A549 (cell line): ENCODE data around the gene TSBP1. TPM values are rescaled to one million over a fixed set of nuclear protein-coding genes. Genes with fewer than 3 reads are reported as not detected.
A peak's percentile ranks its signal among the peaks of the same experiment; 100 is the strongest.

Experiments
- ATAC-seq, 2 experiments: fragments of 200-7000 bp in 1 of 2; fragments of >200 bp in 1 of 2; cut with Nextera tagmentation in 1 of 2; cut with Tn5 transposase in 1 of 2; 3 replicates each; pipeline versions ENCODE4 v1.8.0 to v1.9.1; 2018 to 2020; ENCODE audit warnings: mild to moderate bottlenecking in 1 of 2, moderate library complexity in 1 of 2
- CTCF ChIA-PET: fragments of 300-600 bp; sonication (Branson Sonifier 250); formaldehyde crosslinking; extraction: SDS; loops from one replicate; lab custom pipeline; 2021; ENCODE audit warnings: antibody characterized with exemption, inconsistent platforms; lab: Yijun Ruan, JAX
- POLR2A ChIA-PET: fragments of 350-600 bp; formaldehyde crosslinking; extraction: SDS; loops from one replicate; lab custom pipeline; 2021; ENCODE audit warnings: antibody characterized with exemption, inconsistent platforms; lab: Yijun Ruan, JAX
- DNase-seq, 2 experiments: peaks; one replicate each; pipeline versions ENCODE4 v3.0.0 to v3.0.0-alpha.2; 2011 to 2016; ENCODE audit warnings: low read depth in 1 of 2, low spot score in 1 of 2
- FAIRE-seq: peaks from 2 replicates; lab custom pipeline; 2011; peaks lifted over from hg19 to GRCh38; lab: Jason Lieb, UNC
- H3K27ac ChIP-seq, 2 experiments: fragments of >200 bp; sonication (Bioruptor Twin); formaldehyde crosslinking; 3 replicates each; pipeline ENCODE4 v1.5.1; 2016 to 2017
- H3K4me1 ChIP-seq: fragments of >200 bp; sonication (Bioruptor Twin); formaldehyde crosslinking; 3 replicates; pipeline ENCODE4 v1.6.1; 2016
- H3K4me2 ChIP-seq: fragments of >200 bp; sonication (Bioruptor Twin); formaldehyde crosslinking; 3 replicates; pipeline ENCODE4 v1.6.1; 2016
- H3K4me3 ChIP-seq: fragments of >200 bp; sonication (Bioruptor Twin); formaldehyde crosslinking; 3 replicates; pipeline ENCODE4 v1.5.1; 2016
- H3K9me3 ChIP-seq: fragments of >200 bp; sonication (Bioruptor Twin); formaldehyde crosslinking; 3 replicates; pipeline ENCODE4 v1.6.1; 2016
- BHLHE40 ChIP-seq: IDR thresholded peaks from 2 replicates; pipeline ENCODE4 v1.6.1; 2012; ENCODE audit warnings: low read depth, low read length, inconsistent platforms
- CBX2 ChIP-seq: fragments of 200-600 bp; sonication (generic); IDR thresholded peaks from 2 replicates; pipeline ENCODE4 v1.6.1; 2016; ENCODE audit warnings: low read depth, mild to moderate bottlenecking, borderline replicate concordance
- EHF ChIP-seq: fragments of 250-450 bp; sonication (Bioruptor Pico); IDR thresholded peaks from 2 replicates; pipeline ENCODE4 v1.5.0; 2020; ENCODE audit warnings: mild to moderate bottlenecking
- EP300 ChIP-seq, 2 experiments: fragments of >200 bp; sonication (Bioruptor Twin); formaldehyde crosslinking; IDR thresholded peaks; 2 replicates in 1 of 2; 3 replicates in 1 of 2; pipeline ENCODE4 v1.6.1; 2016 to 2017
- GATA3 ChIP-seq: IDR thresholded peaks from 2 replicates; pipeline ENCODE4 v1.6.1; 2012; ENCODE audit warnings: borderline replicate concordance
- HOXA7 ChIP-seq: fragments of 250-450 bp; sonication (Bioruptor Pico); IDR thresholded peaks from 2 replicates; pipeline ENCODE4 v1.5.0; 2020; ENCODE audit warnings: mild to moderate bottlenecking, moderate library complexity
- JUNB ChIP-seq: fragments of >200 bp; sonication (Bioruptor Twin); formaldehyde crosslinking; IDR thresholded peaks from 2 replicates; pipeline ENCODE4 v1.6.1; 2016
- KDM5A ChIP-seq: fragments of 200-600 bp; sonication (generic); IDR thresholded peaks from 2 replicates; pipeline ENCODE4 v1.6.1; 2016; ENCODE audit warnings: antibody characterized with exemption, mild to moderate bottlenecking
- MAFK ChIP-seq: fragments of 450-650 bp; IDR thresholded peaks from 2 replicates; pipeline ENCODE4 v1.6.1; 2014; ENCODE audit not compliant: partially characterized antibody
- MAZ ChIP-seq: fragments of 150-350 bp; IDR thresholded peaks from 2 replicates; pipeline ENCODE4 v1.6.1; 2014; ENCODE audit warnings: antibody characterized with exemption, low read depth, low read length, borderline replicate concordance
- NPAS2 ChIP-seq: fragments of 250-450 bp; sonication (Bioruptor Pico); IDR thresholded peaks from 2 replicates; pipeline ENCODE4 v1.8.0; 2022; ENCODE audit warnings: mild to moderate bottlenecking, moderate library complexity, borderline replicate concordance
- NR3C1 ChIP-seq: fragments of >200 bp; sonication (Bioruptor Twin); formaldehyde crosslinking; IDR thresholded peaks from 3 replicates; pipeline ENCODE4 v1.6.1; 2017
- POLR2A ChIP-seq: IDR thresholded peaks from 2 replicates; pipeline ENCODE4 v1.6.1; 2012; ENCODE audit warnings: mild to moderate bottlenecking, low read length
- POLR2AphosphoS2 ChIP-seq: conservative IDR thresholded peaks from 2 replicates; pipeline ENCODE4 v1.6.1; 2012; ENCODE audit warnings: low read length, improper control_type of control experiment, inconsistent platforms
- RAD21 ChIP-seq, 2 experiments: fragments of >200 bp in 1 of 2; sonication (Bioruptor Twin) in 1 of 2; formaldehyde crosslinking in 1 of 2; IDR thresholded peaks in 1 of 2; conservative IDR thresholded peaks in 1 of 2; 2 replicates in 1 of 2; 3 replicates in 1 of 2; pipeline ENCODE4 v1.6.1; 2012 to 2018; ENCODE audit warnings: inconsistent platforms in 1 of 2
- RARB ChIP-seq: fragments of 250-450 bp; sonication (Bioruptor Pico); IDR thresholded peaks from 2 replicates; pipeline ENCODE4 v1.8.0; 2021; ENCODE audit warnings: mild to moderate bottlenecking, moderate library complexity
- RCOR1 ChIP-seq: fragments of 150-350 bp; IDR thresholded peaks from 2 replicates; pipeline ENCODE4 v1.6.1; 2014; ENCODE audit warnings: antibody characterized with exemption, low read length, low read depth
- TFCP2L1 ChIP-seq: fragments of 250-450 bp; sonication (Bioruptor Pico); IDR thresholded peaks from 2 replicates; pipeline ENCODE4 v1.5.0; 2021; ENCODE audit warnings: mild to moderate bottlenecking
- ZC3H11A ChIP-seq: fragments of 450-650 bp; IDR thresholded peaks from 2 replicates; pipeline ENCODE4 v1.6.1; 2014; ENCODE audit warnings: antibody characterized with exemption, mild to moderate bottlenecking
- ZNF302 ChIP-seq: fragments of 250-450 bp; sonication (Bioruptor Pico); IDR thresholded peaks from 2 replicates; pipeline ENCODE4 v1.9.0; 2021; ENCODE audit warnings: inconsistent platforms, mild to moderate bottlenecking, moderate library complexity
- ZSCAN20 ChIP-seq: fragments of 250-450 bp; sonication (Bioruptor Pico); IDR thresholded peaks from 2 replicates; pipeline ENCODE4 v1.8.0; 2022; ENCODE audit warnings: mild to moderate bottlenecking, moderate library complexity
- WGBS: methylation state at CpG from one replicate; pipeline ENCODE4 v1.1.6; 2017; ENCODE audit errors: missing lambda C conversion rate; 5-methylcytosine and 5-hydroxymethylcytosine counted together
- polyA plus RNA-seq, 4 experiments: library from polyadenylated mRNA; depleted of rRNA in 3 of 4; stranded (reverse); fragments of >200 nt; fragmentation: RNase III in 1 of 4; extraction: RNeasy Plus Mini Kit Qiagen cat#74134 plus additional on column Dnase treatment in 1 of 4; gene quantifications; 2 replicates in 3 of 4; 3 replicates in 1 of 4; pipeline ENCODE4 v1.2.3, GENCODE V29; 2011 to 2017
- TF ChIP-seq, protein P1 (sequence below): fragments of 250-450 bp; sonication (Bioruptor Pico); IDR thresholded peaks from 2 replicates; pipeline ENCODE4 v1.5.0; 2020; ENCODE audit warnings: low read depth, mild to moderate bottlenecking, moderate library complexity
- TF ChIP-seq, protein P2 (sequence below): IDR thresholded peaks from 2 replicates; pipeline ENCODE4 v1.6.1; 2012
- TF ChIP-seq, protein P3 (sequence below): fragments of >200 bp; sonication (Bioruptor Twin); formaldehyde crosslinking; IDR thresholded peaks from 3 replicates; pipeline ENCODE4 v1.5.1; 2016

Gene TSBP1
- polyA plus RNA-seq, 2 of the 4 experiments (the other 2 are of a cell fraction) = not detected

DNA sequence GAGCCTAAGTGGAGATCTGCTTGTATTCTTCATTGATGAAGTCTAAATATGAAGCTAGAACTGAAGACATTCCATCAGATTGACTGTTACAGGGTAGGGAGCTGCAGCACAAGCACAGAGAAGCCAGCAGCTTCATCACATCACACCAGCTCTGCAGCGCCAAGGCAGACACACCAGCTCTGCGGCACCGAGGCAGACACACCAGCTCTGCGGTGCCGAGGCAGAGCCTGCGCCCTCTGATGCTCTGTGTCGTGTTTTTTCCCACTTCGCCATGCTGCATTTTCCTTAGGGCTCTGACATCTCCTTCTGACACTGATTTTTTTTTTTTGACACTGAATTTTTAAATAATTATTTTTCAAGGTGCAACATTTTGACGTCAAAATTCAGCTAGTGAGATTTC, 34.5 kb upstream of the TSBP1 start:
- ChIA-PET CTCF (interaction anchor here (0.6 to 4.2 kb wide), 7 partner anchors 8 to 462 kb away, joined by 3 to 25 read pairs (median 4); partner anchors contain the start of gene TAP2), POLR2A (no interaction called here)
- H3K4me1 ChIP-seq = no peaks in the 10 kb centered on the region
- H3K4me2 ChIP-seq = no peak overlapping the region
- H3K27ac ChIP-seq = no peak overlapping the region
- 61% methylated on average over 8 of the region's 9 CpGs for WGBS
- no peak for TF ChIP-seq RAD21 (conservative IDR thresholded peaks at IDR 0.05 in 1 of 2, IDR thresholded peaks at IDR 0.05 in 1 of 2)
- no peak for FAIRE-seq
- no peaks in the 10 kb centered on the region for H3K9me3 ChIP-seq
- H3K4me3 ChIP-seq = no peak overlapping the region
- DNase-seq = no peak
- ATAC-seq = no peak

DNA sequence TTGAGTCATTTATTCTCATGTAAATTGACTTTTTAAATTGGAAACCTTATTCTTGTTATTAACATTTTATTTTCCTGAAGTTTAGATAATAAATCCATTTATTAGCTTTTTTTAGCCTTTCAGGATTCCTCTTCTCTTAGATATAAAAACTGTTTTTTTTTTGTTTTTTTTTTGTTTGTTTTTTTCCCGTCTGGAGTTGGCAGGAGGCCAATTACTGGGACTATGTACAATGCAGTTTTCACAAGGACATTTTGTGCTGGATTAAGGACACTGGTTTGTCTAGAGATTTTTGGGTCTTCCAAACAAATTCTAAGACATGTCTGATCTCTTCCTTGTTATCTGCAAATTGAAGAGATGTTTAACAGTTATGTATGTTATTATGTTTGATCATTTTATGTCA, 34.0 kb upstream of the TSBP1 start:
- no peak for TF ChIP-seq MAZ
- FAIRE-seq (no peak), ATAC-seq (no peak), DNase-seq (no peak)
- H3K9me3 ChIP-seq = no peaks in the 10 kb centered on the region
- H3K27ac ChIP-seq = no peak overlapping the region
- no peak overlapping the region for H3K4me2 ChIP-seq
- H3K4me3 ChIP-seq = no peak overlapping the region
- 0% methylated on average over 1 of the region's 1 CpG for WGBS
- ChIA-PET POLR2A (no interaction called here), CTCF (interaction anchor here (0.6 to 4.2 kb wide), 6 partner anchors 8 to 462 kb away, joined by 3 to 25 read pairs (median 4); no protein-coding TSS in a partner anchor)
- H3K4me1 ChIP-seq = no peaks in the 10 kb centered on the region

DNA sequence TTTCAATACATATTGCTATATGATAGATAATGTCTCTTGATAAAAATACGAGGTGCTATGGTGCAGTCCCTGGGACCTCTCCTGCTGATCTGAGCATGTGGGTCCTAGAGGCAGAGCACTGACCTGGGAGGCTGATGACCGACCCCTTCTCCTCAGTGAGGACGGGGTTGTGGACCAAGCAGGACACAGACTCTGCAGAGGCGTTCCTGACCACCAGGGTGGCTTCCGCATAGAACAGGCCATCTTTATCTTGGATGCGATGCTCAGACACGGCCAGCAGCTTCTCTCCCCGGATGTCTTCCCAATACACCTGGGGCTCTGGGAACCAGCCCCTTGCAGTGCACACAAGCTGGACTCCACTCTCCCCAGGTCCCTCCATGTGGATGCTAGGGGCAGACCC, 31.1 kb upstream of the TSBP1 start:
- Histone ChIP-seq H3K4me1 (no peaks in the 10 kb centered on the region), H3K4me2 (no peak overlapping the region), H3K9me3 (no peaks in the 10 kb centered on the region), H3K27ac (no peak overlapping the region), H3K4me3 (no peak overlapping the region)
- POLR2A ChIA-PET = no interaction called here
- no peak for FAIRE-seq
- CTCF ChIA-PET = interaction anchor here (4.0 to 4.2 kb wide), 2 partner anchors 11 kb away, joined by 22 to 25 read pairs; no protein-coding TSS in a partner anchor
- ATAC-seq = peak in 1 of 2 experiments; percentile 35; a peak in 1 of 6 replicates
- WGBS = 40% methylated on average over 2 of the region's 8 CpGs
- DNase-seq = no peak
- TF ChIP-seq ZSCAN20 (CRISPR knock-in tag) (no peak), BHLHE40 (no peak), MAFK (no peak), POLR2AphosphoS2 (no peak), POLR2A (no peak), MAZ (no peak)

DNA sequence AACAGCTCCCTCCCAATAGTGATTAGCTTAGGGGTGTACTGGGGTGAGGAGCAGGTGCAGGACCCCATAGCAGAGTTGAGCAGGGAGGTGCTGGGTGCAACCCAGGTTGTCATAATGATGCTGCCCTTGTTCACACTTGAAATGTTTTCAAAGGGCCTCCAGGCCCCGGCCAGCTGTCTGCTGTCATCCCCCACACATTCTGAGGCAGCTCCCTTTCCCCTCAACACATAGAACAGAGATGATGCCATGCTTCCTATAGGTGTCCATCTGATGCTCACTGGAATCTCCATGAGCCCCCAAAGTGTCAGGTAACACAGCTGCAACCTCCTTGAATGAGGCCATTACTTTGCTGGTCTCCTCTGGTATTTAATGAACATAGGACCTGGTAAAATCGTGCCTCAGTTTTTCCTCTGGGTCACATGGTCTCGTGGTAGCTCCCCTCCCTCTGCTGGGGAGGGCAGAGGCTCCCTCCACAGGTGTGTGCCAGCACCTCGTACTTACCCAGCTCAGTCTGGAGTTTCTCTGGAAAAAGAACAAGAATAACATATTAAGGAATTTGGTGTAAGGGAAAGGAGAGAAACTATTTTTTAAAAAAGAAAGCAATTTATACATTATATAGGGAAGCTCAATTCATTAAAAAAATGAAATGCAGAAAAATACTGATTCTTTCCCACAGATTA, 29.7 kb upstream of the TSBP1 start:
- H3K4me2 ChIP-seq = no peak overlapping the region
- TF ChIP-seq ZC3H11A (no peak), POLR2AphosphoS2 (no peak), NR3C1 (no peak), CBX2 (no peak), EP300 (IDR thresholded peaks at IDR 0.05) (no peak), NPAS2 (CRISPR knock-in tag) (no peak), JUNB (no peak), RCOR1 (no peak), HOXA7 (CRISPR knock-in tag) (no peak), EHF (CRISPR knock-in tag) (no peak), TFCP2L1 (CRISPR knock-in tag) (no peak), RARB (CRISPR knock-in tag) (no peak), ZNF302 (CRISPR knock-in tag) (no peak), GATA3 (no peak), KDM5A (no peak)
- TF ChIP-seq, protein P1, sequence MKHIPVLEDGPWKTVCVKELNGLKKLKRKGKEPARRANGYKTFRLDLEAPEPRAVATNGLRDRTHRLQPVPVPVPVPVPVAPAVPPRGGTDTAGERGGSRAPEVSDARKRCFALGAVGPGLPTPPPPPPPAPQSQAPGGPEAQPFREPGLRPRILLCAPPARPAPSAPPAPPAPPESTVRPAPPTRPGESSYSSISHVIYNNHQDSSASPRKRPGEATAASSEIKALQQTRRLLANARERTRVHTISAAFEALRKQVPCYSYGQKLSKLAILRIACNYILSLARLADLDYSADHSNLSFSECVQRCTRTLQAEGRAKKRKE (CRISPR knock-in tag) = no peak
- TF ChIP-seq, protein P2, sequence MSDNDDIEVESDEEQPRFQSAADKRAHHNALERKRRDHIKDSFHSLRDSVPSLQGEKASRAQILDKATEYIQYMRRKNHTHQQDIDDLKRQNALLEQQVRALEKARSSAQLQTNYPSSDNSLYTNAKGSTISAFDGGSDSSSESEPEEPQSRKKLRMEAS = no peak
- TF ChIP-seq, protein P3, sequence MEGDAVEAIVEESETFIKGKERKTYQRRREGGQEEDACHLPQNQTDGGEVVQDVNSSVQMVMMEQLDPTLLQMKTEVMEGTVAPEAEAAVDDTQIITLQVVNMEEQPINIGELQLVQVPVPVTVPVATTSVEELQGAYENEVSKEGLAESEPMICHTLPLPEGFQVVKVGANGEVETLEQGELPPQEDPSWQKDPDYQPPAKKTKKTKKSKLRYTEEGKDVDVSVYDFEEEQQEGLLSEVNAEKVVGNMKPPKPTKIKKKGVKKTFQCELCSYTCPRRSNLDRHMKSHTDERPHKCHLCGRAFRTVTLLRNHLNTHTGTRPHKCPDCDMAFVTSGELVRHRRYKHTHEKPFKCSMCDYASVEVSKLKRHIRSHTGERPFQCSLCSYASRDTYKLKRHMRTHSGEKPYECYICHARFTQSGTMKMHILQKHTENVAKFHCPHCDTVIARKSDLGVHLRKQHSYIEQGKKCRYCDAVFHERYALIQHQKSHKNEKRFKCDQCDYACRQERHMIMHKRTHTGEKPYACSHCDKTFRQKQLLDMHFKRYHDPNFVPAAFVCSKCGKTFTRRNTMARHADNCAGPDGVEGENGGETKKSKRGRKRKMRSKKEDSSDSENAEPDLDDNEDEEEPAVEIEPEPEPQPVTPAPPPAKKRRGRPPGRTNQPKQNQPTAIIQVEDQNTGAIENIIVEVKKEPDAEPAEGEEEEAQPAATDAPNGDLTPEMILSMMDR = no peak
- ATAC-seq (no peak), FAIRE-seq (no peak), DNase-seq (no peak)
- WGBS = 19% methylated on average over 4 of the region's 4 CpGs
- ChIA-PET CTCF (interaction anchor here (1.0 to 4.0 kb wide), 3 partner anchors 9 to 299 kb away, joined by 3 to 22 read pairs (median 3); no protein-coding TSS in a partner anchor), POLR2A (no interaction called here)
- H3K27ac ChIP-seq = no peak overlapping the region
- no peak overlapping the region for H3K4me3 ChIP-seq
- H3K9me3 ChIP-seq = no peaks in the 10 kb centered on the region
- no peaks in the 10 kb centered on the region for H3K4me1 ChIP-seq
